OCI-LY3 (cell line): ENCODE results near the gene OR2AP1.
"Not testable (repeated sequence)": the region's sequence is repeated elsewhere in the genome, so short reads cannot be mapped to it uniquely, and the experiment has no call there.

Experiments used
- H2AFZ ChIP-seq: fragments of 200-600, 300-600 bp; shearing (Covaris generic); 2 replicates; pipeline ENCODE4 v1.6.0; 2014; ENCODE audit warnings: antibody characterized with exemption, low read depth, low read length
- H3K27ac ChIP-seq: fragments of 200-600, 300-600 bp; sonication (generic); 2 replicates; pipeline ENCODE4 v1.5.1; 2014; ENCODE audit warnings: mild to moderate bottlenecking, low read length, moderate library complexity, mixed read lengths
- H3K27me3 ChIP-seq: fragments of 200-600, 300-600 bp; sonication (generic); 2 replicates; pipeline ENCODE4 v1.6.1; 2014; ENCODE audit warnings: low read depth, low read length, mixed read lengths
- H3K36me3 ChIP-seq: fragments of 200-600, 300-600 bp; sonication (generic); replicated peaks from 2 replicates; pipeline ENCODE3; 2014; ENCODE audit warnings: low read depth, low read length, mixed read lengths
- H3K4me1 ChIP-seq: fragments of 300-600, 200-600 bp; sonication (generic); 2 replicates; pipeline ENCODE4 v1.6.1; 2014; ENCODE audit warnings: low read length, mixed read lengths
- H3K4me2 ChIP-seq: fragments of 200-600, 300-600 bp; sonication (generic); 2 replicates; pipeline ENCODE4 v1.6.1; 2014; ENCODE audit warnings: low read length, mixed read lengths
- H3K4me3 ChIP-seq: fragments of 300-600, 200-600 bp; sonication (generic); 2 replicates; pipeline ENCODE4 v1.5.1; 2014; ENCODE audit warnings: antibody characterized with exemption, mild to moderate bottlenecking, low read length, moderate library complexity
- H3K79me2 ChIP-seq: fragments of 300-600, 200-600 bp; shearing (Covaris generic); 2 replicates; pipeline ENCODE4 v1.6.1; 2014; ENCODE audit warnings: mild to moderate bottlenecking, low read length, mixed read lengths
- H3K9ac ChIP-seq: fragments of 300-600, 200-600 bp; shearing (Covaris generic); 2 replicates; pipeline ENCODE4 v1.6.0; 2014; ENCODE audit warnings: mild to moderate bottlenecking, low read length, moderate library complexity
- H3K9me3 ChIP-seq: fragments of 200-600, 300-600 bp; shearing (Covaris generic); 2 replicates; pipeline ENCODE4 v1.6.1; 2014; ENCODE audit warnings: low read length, mixed read lengths; ENCODE audit not compliant: insufficient read depth
- H4K20me1 ChIP-seq: fragments of 200-600, 300-600 bp; sonication (generic); 2 replicates; pipeline ENCODE4 v1.6.1; 2016; ENCODE audit warnings: low read length, mixed read lengths; ENCODE audit not compliant: insufficient read depth
- CTCF ChIP-seq: fragments of 200-600, 300-600 bp; sonication (generic); IDR thresholded peaks from 2 replicates; pipeline ENCODE4 v1.5.1; 2014; ENCODE audit warnings: antibody characterized with exemption, low read length, low read depth
- EZH2phosphoT487 ChIP-seq: fragments of 200-600 bp; shearing (Covaris generic); IDR thresholded peaks from 2 replicates; pipeline ENCODE4 v1.6.1; 2018; ENCODE audit warnings: antibody characterized with exemption, mixed run types, low read depth

Gene OR2AP1

DNA sequence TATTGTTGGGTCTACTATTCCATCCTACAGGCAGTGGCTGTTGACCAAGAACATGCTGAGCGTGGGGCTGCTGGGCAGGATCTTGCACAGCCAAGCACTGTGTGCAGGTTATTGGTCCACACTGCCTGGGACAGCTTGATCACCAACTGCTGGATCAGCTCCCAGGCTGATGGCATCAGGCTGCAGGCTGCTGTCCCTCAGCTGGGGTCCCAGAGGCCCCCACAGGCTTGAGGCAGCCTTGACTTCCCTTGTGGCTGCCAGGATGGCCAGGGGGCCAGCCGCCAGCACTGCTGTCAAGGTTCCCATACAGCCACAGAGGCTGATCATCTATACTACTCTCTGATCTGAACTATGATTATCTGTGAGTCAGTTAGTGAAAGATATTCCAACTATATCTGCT lies 9.8 kb downstream of the OR2AP1 start:
- H3K27ac ChIP-seq: no peak overlapping the region
- H3K9me3 ChIP-seq: no peaks in the 10 kb centered on the region
- no peak overlapping the region for H2AFZ ChIP-seq
- H3K4me3 ChIP-seq: no peak overlapping the region
- no peaks in the 10 kb centered on the region for H4K20me1 ChIP-seq
- H3K4me2 ChIP-seq: no peak overlapping the region
- H3K4me1 ChIP-seq: peaks cover 6% of the 10 kb centered on the region
- H3K36me3 ChIP-seq: no peaks in the 10 kb centered on the region
- no peak overlapping the region for H3K9ac ChIP-seq
- H3K79me2 ChIP-seq: no peaks in the 10 kb centered on the region
- H3K27me3 ChIP-seq: no peaks in the 10 kb centered on the region
- TF ChIP-seq EZH2phosphoT487 (no peak), CTCF (no peak)

DNA sequence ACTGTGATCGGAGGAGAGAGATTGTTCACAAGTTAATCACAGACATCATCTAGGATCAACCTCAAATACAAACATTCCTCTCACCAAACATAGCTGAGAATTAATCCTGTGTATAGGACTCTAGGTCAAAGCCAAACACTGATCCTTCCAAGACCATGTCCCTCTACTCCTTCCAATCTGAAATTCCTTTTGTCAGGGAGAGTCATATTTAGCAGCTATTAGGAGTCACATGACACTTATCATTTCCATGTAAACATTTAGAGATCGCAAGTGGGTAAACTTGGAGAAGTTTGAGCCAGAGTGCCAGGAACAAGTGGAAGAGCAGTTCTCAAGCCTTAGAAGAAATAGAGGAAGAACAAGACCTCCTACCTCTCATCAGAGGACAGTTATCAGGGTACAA lies 13.5 kb downstream of the OR2AP1 start:
- Histone ChIP-seq H3K4me2 (no peak overlapping the region), H3K79me2 (no peaks in the 10 kb centered on the region), H3K27ac (no peak overlapping the region), H3K36me3 (no peaks in the 10 kb centered on the region), H2AFZ (no peak overlapping the region), H4K20me1 (no peaks in the 10 kb centered on the region), H3K9me3 (no peaks in the 10 kb centered on the region), H3K4me1 (no peaks in the 10 kb centered on the region), H3K27me3 (no peaks in the 10 kb centered on the region), H3K4me3 (no peak overlapping the region), H3K9ac (no peak overlapping the region)
- no peak for TF ChIP-seq CTCF
- TF ChIP-seq EZH2phosphoT487: no peak

- H2AFZ ChIP-seq, H3K4me1 ChIP-seq, H3K27ac ChIP-seq, H3K79me2 ChIP-seq, H3K9ac ChIP-seq, H3K36me3 ChIP-seq, H4K20me1 ChIP-seq, H3K4me2 ChIP-seq, H3K9me3 ChIP-seq, H3K4me3 ChIP-seq, H3K27me3 ChIP-seq: not testable (repeated sequence)
Observed at GRCh38 chr12:55590152-55590551, 17.9 kb downstream of the OR2AP1 start.

DNA sequence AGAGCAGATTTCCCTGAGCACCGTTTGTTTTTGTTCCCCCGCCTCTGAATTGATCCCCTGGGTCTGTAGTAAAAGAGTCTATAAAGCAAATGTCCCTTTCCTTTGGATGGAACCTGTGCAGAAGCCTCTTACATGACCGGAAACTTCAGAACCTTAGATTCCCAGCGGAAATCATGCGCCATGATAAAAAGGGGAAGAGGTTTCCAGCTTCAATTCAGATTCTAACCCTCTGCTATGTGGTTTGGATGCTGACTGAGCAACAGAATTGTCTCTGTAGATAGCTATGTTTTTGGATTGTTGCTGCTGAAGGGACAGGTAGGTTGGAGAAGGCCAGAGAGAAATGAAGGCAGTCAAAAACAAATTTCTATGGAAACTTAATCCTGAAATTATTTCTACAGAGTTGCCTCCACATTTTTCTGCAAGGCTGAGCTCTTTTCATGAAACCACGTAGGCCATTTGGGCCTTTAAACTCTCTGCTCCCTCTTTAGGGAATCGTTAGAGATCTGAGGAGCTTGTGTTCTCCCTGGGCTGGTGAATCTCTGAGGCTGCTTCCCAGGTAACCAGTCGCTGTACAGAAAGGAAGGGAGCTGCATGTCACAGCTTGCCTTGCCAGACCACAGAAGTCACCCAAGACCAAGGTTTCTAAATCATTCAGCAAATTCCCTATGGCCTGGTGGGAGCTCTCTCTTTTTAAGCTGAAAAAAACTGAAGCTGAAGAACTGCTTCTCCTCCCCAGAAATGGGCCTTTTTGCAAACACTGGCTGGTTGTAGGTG lies 35.7 kb downstream of the OR2AP1 start:
- Histone ChIP-seq H3K27me3 (no peaks in the 10 kb centered on the region), H3K9ac (no peak overlapping the region), H3K9me3 (no peaks in the 10 kb centered on the region), H2AFZ (no peak overlapping the region), H4K20me1 (no peaks in the 10 kb centered on the region), H3K79me2 (no peaks in the 10 kb centered on the region), H3K36me3 (no peaks in the 10 kb centered on the region), H3K4me3 (no peak overlapping the region), H3K27ac (no peak overlapping the region), H3K4me2 (no peak overlapping the region), H3K4me1 (peaks cover 25% of the 10 kb centered on the region)
- TF ChIP-seq EZH2phosphoT487: no peak
- TF ChIP-seq CTCF: no peak
